HUDEP-2 (cell line): ENCODE data around the gene CEP170.
A peak's percentile ranks its signal among the peaks of the same experiment; 100 is the strongest.

Source experiments
- DNase-seq, 76 experiments: peaks; one replicate each; lab custom pipeline; 2025; ENCODE audit not compliant: unreplicated experiment in 76 of 76; lab: John Stamatoyannopoulos, UW

Gene CEP170

GRCh38 chr1:243268751-243269460, 13.8 kb upstream of the CEP170 start:
- DNase-seq, result no peak

- no peak for DNase-seq
Measured at GRCh38 chr1:243267914-243268653, 13.0 kb upstream of the CEP170 start.

GRCh38 chr1:243267471-243267880, 12.4 kb upstream of the CEP170 start:
- no peak for DNase-seq

GRCh38 chr1:243266231-243266630, 11.2 kb upstream of the CEP170 start:
- no peak for DNase-seq

- DNase-seq, result no peak
Measured at GRCh38 chr1:243264717-243265116, 9.6 kb upstream of the CEP170 start.

- DNase-seq, result no peak
Measured at GRCh38 chr1:243261390-243261789, 6.3 kb upstream of the CEP170 start.

GRCh38 chr1:243260221-243260880, 5.3 kb upstream of the CEP170 start:
- DNase-seq, result no peak

GRCh38 chr1:243258731-243259130, 3.6 kb upstream of the CEP170 start:
- no peak for DNase-seq

GRCh38 chr1:243257189-243257588, 2.1 kb upstream of the CEP170 start:
- DNase-seq, result no peak

GRCh38 chr1:243256590-243256989, 1.5 kb upstream of the CEP170 start:
- no peak for DNase-seq

GRCh38 chr1:243255791-243256512, 871 bp upstream of the CEP170 start, which contains the start of gene SDCCAG8:
Gene SDCCAG8, plus strand, starts transcription at chr1:243256041. Its CDS starts 133 bp downstream, at chr1:243256174.
- peak; percentile 57 to 99 (median 96) for DNase-seq

GRCh38 chr1:243254233-243254926, 701 bp downstream of the CEP170 start:
- DNase-seq, result peak in 73 of 76 experiments; percentile 10 to 77 (median 54)

GRCh38 chr1:243253926-243254232, 1.2 kb downstream of the CEP170 start:
- DNase-seq, result peak in 2 of 76 experiments; percentile 25 to 31

GRCh38 chr1:243253211-243253925, 1.7 kb downstream of the CEP170 start:
- peak in 8 of 76 experiments; percentile 2 to 44 (median 16) for DNase-seq

- peak in 1 of 76 experiments; percentile 6 for DNase-seq
Measured at GRCh38 chr1:243251539-243251938, 3.5 kb downstream of the CEP170 start.

- DNase-seq, result no peak
Measured at GRCh38 chr1:243250102-243250501, 5.0 kb downstream of the CEP170 start.

- no peak for DNase-seq
Measured at GRCh38 chr1:243249214-243249613, 5.9 kb downstream of the CEP170 start.

- no peak for DNase-seq
Measured at GRCh38 chr1:243247901-243248300, 7.2 kb downstream of the CEP170 start.

GRCh38 chr1:243246916-243247315, 8.2 kb downstream of the CEP170 start:
- DNase-seq, result no peak

GRCh38 chr1:243244432-243244841, 10.6 kb downstream of the CEP170 start:
- DNase-seq, result no peak
